Hindlimb muscle (tissue), 1 donor: ENCODE measurements around the gene GMPS. TPM values are rescaled to one million over a fixed set of nuclear protein-coding genes. Genes with fewer than 3 reads are reported as not detected.
"Not testable (repeated sequence)": the region's sequence is repeated elsewhere in the genome, so short reads cannot be mapped to it uniquely, and the experiment has no call there.

Experiments used
- DNase-seq: peaks from one replicate; pipeline ENCODE4 v3.0.0-alpha.2; 2013
- polyA plus RNA-seq: library from polyadenylated mRNA; unstranded; fragments of 120-200 nt; gene quantifications from one replicate; pipeline ENCODE4 v1.2.1, GENCODE V29; 2013; ENCODE audit not compliant: insufficient read length

GMPS gene
- polyA plus RNA-seq, 1 donor, result 38.0 TPM

DNA sequence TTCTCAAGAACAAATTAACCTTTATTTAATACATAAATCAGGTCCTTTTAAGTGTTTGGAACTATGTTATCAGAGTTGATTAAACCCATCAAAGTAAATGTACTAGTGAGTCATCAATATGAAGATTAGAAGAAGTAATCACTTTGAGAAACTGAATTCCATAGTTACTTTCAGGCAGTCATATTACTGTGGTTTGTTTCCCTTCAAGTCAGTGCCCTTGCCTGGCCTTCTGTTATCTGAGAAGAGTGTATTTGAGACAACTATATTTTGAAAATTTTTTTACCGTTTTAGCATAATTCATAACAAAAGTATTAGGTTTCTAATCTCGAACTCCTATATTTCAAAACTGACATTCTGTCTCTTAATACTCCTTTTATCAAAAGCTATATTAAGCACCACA, 73.6 kb downstream of the GMPS start:
- DNase-seq, result no peak

GRCh38 chr3:155946178-155946577, 75.7 kb downstream of the GMPS start:
- no peak for DNase-seq

GRCh38 chr3:155948476-155948875, 78.0 kb downstream of the GMPS start:
- DNase-seq, result no peak

GRCh38 chr3:155949453-155950217, 79.2 kb downstream of the GMPS start:
- no peak for DNase-seq

DNA sequence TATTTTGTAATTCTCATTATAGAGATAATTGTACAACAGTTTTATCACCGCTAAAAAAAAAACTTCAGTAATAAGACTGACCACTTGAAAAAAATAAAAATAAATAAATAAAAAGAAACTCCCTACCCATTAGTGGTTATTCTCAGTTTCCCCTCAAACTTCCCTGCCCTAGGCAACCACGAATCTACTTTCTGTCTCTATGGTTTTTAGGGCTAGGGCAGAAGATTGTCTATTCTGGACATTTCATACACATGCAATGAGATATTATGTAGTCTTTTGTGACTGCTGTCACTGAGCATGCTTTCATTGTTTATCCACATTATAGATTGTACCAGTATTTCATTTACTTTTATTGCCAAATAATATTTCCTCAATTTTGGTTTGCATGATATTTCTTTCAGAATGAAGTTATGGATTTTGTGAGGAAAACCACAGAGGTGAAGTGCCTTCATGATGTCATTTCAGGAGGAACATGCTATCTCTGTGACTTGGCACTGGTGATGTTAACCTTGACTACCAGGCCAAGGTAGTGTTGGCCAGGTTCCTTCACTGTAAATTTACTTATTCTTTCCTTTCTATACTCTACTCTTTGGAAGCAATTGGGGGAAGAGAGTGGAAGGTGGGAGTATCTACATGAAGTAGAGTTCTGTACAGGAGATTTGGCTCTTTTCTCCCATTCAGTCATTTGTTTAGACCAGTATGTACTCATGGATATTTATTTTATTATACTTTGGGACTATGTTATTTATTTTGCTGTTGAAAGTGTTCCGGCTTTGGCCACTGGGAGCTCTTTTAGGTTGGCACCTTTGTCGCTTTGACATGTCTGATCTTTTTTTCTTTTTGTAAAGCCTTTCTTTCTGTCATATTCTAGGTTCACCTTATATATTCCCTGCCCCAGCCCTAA, 86.3 kb downstream of the GMPS start:
- no peak for DNase-seq

- DNase-seq, result no peak
Measured at GRCh38 chr3:155957412-155957880, 87.0 kb downstream of the GMPS start.

GRCh38 chr3:155958676-155959075, 88.2 kb downstream of the GMPS start:
- DNase-seq, result no peak

DNA sequence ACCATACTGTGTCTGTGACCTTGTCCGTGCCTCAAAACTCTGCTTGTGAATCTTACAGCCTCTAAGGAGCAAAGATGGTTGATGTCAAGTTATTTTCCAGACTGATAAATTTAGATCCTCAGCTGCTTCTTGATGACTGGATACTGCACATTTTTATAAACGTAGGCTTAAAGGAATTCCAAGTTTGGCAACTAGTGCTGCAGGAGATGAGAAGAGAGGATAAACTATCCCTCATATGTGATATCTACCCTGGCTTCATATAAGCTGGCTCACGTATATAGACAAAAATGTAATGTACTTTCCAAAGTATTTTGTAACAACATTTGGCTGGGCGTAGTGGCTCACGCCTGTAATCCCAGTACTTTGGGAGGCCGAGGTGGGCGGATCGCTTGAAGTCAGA, 89.6 kb downstream of the GMPS start:
- DNase-seq, result peak; percentile 48

DNA sequence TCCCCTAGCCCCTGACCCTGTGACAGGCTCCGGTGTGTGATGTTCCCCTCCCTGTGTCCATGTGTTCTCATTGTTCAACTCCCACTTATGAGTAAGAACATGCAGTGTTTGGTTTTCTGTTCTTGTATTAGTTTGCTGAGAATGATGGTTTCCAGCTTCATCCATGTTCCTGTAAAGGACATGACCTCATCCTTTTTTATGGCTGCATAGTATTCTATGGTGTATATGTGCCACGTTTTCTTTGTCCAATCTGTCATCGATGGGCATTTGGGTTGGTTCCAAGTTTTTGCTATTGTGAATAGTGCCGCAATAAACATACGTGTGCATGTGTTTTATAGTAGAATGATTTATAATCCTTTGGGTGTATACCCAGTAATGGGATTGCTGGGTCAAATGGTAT, 90.6 kb downstream of the GMPS start:
- DNase-seq, result not testable (repeated sequence)

DNA sequence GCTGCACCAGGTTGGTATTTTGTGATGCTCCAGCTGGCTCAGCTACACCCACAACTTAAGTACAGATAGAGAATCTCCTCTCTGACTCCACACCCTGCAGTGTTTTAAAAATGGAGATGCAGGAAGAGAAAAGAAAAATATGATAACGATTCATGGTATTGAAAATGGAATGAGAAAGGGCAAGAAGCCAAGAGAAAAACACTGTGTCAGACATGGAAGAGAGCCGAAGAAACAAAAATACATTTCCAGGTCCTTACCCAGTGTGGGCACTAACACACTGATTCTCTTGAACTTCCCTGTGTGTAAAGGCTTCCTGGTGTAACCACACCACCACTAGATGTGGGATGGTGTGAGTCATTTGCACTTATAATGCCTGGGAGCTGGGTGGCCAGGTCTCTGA, 93.1 kb downstream of the GMPS start:
- no peak for DNase-seq

GRCh38 chr3:155970398-155970797, 99.9 kb downstream of the GMPS start:
- DNase-seq, result no peak

GRCh38 chr3:155972885-155973584, 102.6 kb downstream of the GMPS start:
- DNase-seq, result no peak

DNA sequence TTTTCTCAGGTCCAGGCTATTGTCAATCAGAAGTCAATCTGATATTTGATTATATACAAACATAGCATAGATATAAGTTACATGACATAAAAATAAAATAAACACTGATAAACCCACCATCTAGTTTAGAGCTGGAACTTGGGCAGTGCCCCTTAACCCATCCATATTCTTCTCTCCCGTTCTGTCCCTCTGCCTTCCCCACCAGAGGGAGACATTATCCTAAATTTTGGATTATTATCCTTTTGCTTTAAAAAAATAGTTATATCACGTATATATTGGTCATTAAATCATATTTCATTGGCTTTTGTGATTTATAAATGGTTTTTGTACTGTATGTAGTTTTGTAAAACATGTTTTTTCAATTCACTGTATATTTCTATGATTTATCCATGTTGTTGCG, 107.9 kb downstream of the GMPS start:
- no peak for DNase-seq

DNA sequence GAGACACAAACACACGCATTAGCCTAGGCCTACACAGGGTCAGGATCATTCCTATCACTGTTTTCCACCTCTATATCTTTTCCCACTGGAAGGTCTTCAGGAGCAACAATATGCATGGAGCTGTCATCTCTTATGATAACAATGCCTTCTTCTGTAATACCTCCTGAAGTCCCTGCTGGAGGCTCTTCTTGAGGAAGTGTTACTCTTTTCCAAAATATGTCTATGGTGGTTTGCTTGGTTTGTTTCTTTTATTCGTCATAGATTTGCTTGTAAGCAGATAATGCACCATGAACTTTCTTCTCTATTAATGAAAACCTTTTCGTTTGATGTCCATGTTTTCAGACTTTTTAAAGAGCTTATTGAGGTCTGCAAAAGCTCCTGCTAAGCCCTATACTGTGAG, 109.3 kb downstream of the GMPS start:
- DNase-seq, result no peak

DNA sequence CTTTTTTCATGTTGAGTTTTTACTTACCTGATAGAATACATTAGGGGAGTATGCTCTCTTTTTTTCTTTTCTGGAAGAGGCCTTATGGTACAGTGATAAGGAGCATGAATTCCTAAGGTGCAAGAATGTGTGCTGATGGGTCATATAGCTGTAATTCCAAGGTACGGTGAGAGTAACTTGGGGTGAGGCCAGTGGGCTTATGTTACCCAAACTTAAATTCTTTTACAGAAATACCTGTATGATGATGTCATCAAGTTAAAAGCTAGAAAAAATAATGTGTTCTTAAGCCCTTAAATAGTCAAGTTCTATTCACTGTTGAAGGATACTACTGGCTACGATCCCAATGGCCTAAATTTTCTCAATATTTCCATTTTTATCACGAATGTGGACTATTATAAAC, 111.2 kb downstream of the GMPS start:
- no peak for DNase-seq

- no peak for DNase-seq
Measured at GRCh38 chr3:155983834-155984474, 113.5 kb downstream of the GMPS start.

- no peak for DNase-seq
Measured at GRCh38 chr3:155984791-155985417, 114.5 kb downstream of the GMPS start.

GRCh38 chr3:155989536-155989935, 119.1 kb downstream of the GMPS start:
- no peak for DNase-seq

DNA sequence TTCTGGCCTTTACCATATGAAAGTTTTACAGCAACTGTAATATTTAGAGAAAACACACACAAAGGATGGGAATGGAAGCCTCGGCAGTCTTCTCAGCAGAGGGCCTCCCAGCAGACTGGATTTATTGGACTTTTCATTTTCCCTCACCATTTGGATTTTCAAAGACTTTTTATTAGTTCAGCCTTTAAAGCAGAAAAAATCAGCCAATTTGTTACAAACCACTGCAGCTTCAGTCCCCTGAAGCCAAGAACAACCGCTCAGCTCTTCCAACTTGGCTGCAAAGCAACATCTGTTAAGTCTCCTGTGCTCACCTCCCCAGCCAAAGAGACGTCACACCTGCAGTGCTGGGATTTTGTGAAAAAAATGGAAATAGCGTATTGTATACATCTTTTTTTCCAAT, 120.8 kb downstream of the GMPS start:
- DNase-seq, result peak; percentile 74

DNA sequence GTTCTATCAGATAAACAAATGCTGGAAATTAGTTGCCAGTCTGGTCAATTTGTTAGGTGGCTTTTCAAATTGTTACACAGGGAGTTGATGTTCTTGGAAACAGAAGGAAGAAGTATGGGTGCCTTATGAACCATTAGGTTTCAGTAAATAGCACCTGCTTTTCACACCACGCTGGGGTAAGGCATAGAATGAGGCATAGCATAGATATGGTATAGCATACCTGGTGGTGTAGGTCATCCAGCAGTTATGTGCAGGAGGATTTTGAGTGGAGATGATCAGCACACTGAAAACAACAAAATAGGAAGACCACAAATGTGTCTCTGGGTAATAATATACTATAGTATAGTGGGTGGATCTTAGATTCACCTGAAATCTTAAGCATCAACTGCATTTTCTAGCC, 121.4 kb downstream of the GMPS start:
- no peak for DNase-seq
